GM08714 (cell line): Measurements from ENCODE around the gene RFX4.

Experiments
- H3K4me3 ChIP-seq: fragments of 200-500 bp; sonication (Bioruptor generic); 2 replicates; pipeline ENCODE4 v1.5.1; 2014; ENCODE audit warnings: mild to moderate bottlenecking, low read length, inconsistent platforms
- ZNF274 ChIP-seq: IDR thresholded peaks from 2 replicates; pipeline ENCODE4 v1.6.1; 2012; ENCODE audit warnings: mild to moderate bottlenecking, low read depth, low read length

RFX4 gene

DNA sequence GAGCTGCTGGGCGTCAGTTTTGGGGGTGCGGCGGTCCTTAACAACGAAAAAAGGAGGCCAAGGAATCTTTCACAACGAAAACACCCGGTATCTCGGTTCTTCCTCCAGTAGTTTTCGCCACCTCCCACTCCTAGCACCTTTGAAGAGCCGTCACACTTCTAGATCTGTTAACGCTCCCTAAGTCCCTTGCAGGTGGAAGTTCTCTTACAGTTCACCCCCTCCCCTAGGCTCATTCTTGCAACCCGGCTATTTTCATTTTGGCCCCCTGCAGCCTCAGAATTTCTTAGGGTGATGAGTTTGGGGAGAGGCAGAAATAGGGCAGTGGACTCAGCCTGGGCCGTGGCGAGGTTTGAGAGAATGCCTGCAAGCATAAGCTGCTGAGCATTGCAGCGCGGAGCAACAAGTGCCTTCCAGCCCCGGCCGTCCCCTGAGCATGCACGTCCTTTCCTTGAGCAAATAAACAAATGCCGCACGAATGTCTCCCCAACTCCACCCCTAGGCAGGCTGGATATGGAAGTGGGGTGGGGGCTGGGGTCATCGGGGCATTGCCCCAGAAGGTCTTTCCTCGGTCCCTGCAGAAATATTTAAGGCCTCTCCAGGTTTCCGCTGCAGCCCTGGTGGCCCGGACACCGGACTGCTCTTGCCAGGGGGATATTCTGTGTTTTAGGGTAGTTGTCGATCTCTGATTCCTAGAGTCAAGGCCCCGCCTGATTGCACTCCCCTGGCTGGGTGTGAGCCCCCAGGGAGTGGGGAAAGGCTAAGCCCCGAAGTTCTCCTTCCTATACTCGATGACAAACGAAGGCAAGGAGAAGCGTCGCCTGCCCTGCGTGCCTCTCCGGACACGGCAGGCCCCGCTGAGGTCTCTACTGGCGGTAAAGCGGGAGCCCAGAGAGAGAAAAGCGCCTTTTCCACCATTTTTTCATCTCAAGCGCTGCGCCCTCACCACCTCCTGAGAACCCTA is 1.6 kb downstream of the RFX4 start:
- no peak overlapping the region for H3K4me3 ChIP-seq
- TF ChIP-seq ZNF274, result no peak

DNA sequence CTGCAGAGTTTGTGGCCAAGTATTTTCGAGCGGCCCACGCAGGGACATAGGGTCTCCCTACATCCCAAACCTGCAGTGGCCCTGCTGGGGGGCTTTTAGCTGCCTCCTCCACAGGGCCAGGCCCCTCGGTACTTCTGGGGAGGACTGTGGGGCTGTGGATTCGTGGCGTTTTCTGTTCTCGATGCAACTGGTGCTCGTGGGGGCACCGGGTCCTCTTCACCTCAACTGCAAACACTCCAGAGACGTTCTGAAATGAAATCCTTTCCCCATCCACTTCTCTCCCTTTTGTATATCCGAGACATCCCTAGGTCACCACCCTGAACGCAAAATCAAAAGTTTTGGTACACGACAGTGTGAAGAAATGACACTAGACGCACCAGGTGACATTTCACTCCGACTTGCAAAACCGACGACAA is 2.3 kb downstream of the RFX4 start:
- H3K4me3 ChIP-seq, result no peak overlapping the region
- no peak for TF ChIP-seq ZNF274

DNA sequence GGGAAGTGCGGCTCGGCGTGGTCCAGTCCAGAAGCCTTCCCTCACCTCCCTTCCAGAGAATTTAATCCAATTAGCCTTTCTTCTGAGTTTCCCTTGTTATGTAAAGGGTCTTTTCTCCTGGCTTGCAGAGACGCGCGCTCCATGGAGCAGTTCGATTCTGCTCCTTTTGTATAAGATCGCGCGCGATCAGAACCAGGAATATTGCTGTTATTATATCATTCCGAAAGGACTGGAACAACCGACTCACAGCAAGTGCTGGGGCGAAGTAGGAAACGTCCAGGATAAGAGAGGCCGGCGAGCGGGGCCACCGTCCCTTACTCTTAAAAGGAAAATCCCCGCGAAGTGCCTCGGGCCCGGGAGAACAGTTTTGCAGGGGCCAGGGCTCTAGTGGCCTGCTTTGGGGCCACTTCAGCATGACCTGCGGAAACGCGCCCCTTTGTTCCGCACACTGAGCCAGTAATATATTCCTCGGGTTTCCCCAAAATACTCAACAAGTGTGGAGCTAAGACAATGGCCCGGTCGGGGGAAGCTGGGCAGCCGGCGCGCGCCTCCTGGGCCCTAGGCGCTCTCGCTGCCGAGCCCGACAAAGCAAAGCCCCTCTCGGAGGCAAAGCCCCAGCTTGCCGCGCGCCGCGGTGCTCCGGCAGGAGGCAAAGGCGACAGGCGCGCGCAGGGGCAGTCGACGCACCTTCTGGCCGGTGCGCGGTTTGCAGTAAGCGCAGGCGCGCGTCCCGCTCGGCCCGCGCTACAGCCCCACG is 2.9 kb downstream of the RFX4 start:
- no peak overlapping the region for H3K4me3 ChIP-seq
- TF ChIP-seq ZNF274, result no peak

DNA sequence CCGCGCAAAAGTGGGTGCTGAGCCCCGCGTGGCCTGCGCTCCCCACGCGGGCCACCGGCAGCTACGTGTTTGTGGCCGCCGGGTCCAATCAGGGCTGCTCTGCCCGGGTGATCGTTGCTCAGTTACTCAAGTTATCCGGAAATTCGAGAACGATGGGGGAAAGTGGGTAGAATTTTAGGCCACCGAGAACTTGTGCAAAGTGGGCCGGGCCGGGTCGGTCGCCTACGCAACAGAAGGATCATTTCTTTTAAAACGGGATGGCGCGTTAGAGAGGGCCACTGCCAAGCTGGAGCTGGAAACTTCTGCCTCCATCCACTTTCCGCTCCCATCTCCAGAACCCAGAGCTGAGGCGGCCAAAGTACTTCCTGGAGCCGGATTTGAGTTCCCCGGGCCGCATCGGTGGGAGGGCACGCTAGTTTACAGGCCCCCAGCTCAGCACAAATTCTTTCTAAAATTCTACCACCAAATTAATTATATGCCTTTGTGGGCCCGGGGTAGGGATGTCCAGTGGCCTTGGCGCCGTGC is 3.5 kb downstream of the RFX4 start:
- no peak for TF ChIP-seq ZNF274
- H3K4me3 ChIP-seq, result no peak overlapping the region

DNA sequence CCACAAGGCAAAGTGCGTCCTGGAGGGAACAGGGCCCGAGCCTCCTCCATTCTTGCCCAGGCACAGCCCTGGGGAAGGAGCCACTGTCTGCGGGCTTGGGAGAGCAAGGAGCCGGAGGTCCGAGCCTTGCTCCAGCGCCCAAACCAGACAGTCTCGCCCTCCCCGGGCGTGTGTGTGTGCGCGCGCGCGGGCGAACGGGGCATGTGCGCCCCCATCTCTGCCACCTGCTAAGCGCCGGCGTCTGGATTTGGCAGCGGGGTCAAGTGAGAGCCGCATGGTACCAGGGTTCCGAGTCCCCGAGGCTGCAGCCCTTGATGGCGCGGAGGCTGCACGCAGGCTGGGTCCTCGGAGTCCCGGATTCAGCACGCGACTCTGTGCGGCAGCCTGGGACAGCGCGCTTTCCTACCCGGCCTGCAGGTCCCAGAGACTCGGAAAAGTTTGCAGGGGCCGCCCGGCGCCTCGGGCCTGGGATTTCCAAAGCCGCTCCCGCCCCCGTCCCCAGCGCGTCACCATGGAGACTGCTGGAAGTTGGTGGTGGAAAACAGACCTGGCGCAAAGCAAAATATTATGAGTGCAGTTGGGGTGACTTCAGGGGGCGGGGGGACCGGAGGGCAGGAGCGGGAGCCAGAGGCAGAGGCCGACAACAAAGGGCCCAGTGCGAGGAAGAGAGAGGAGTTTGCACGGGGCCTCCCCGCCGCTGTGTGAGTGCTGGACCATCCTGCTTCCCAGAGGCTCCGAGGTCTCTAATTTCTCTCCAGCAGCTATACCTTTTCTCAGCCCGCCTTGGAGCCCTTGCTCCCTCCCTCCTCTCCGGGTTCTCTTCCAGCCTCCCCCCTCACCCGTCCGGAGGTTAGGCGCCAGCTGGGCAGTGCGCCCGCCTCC is 4.2 kb downstream of the RFX4 start:
- H3K4me3 ChIP-seq, result no peak overlapping the region
- no peak for TF ChIP-seq ZNF274

GRCh38 chr12:106588771-106589170 is 6.0 kb downstream of the RFX4 start:
- no peak for TF ChIP-seq ZNF274
- no peak overlapping the region for H3K4me3 ChIP-seq

- no peak overlapping the region for H3K4me3 ChIP-seq
- no peak for TF ChIP-seq ZNF274
These were observed 7.8 kb downstream of the RFX4 start for GRCh38 chr12:106590601-106591000.

DNA sequence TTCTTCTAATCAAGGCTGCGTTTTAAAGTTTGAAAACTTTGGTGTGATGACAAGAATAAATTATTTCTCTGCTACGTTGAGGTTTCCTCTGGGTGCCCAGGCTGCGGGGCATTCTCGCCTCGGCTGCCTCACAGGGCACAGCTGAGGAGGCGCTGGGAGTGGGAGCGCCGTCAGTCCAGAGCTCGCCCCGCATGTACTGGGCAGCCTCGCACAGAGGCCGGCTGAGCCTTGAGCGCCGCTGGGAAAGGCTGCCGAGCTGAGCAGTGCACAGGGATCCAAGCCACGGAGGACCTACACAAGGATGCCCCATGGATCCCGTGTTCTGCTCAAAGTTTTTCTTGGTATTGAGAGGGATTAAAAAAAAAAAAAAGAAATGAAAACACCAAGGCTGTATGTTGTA is 11.6 kb downstream of the RFX4 start:
- no peak for TF ChIP-seq ZNF274
- H3K4me3 ChIP-seq, result no peak overlapping the region

DNA sequence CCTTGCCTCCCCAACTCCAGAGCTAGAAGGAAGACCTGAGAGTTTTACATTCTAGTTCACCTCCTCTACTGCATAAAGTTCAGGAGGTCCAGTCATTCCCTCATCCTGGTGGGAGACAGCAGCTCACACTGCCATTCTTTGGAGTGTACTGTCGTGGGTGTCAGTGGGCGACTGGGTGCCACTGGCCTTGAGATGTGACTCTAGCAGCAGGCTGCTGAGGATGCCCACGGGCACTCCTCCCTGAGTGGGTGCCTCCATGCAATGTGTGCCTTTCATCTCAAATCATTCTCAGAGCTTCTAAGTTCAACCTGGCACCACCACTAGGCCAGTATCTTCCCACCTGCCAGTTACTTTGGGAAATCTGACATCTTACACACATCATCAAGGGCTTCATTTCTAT is 12.5 kb downstream of the RFX4 start:
- no peak overlapping the region for H3K4me3 ChIP-seq
- TF ChIP-seq ZNF274, result no peak

- TF ChIP-seq ZNF274, result no peak
- H3K4me3 ChIP-seq, result no peak overlapping the region
These were observed 15.2 kb downstream of the RFX4 start for GRCh38 chr12:106598003-106598402.

DNA sequence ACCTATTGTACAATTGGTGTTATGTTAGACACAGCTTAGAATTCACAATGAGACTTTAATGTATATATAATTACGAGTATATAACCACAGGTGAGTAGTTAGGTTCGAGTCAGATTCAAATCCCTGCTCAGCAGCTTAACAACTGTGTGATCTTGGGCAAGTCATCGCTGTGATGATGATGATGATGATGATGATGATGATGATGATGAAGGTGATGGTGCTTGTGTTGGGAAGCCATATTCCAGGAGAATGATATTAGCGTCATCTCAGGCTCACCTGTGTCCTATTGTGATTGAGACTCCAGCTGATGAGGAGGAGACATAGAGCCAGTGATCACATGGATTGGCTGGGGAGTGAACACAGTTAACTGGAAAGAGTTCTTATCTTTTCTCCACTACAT is 16.5 kb downstream of the RFX4 start:
- TF ChIP-seq ZNF274, result no peak

GRCh38 chr12:106600503-106600902 is 17.7 kb downstream of the RFX4 start:
- no peak overlapping the region for H3K4me3 ChIP-seq
- TF ChIP-seq ZNF274, result no peak

More for the DNA sequence above, 16.5 kb downstream of the RFX4 start:
- H3K4me3 ChIP-seq, result no peak overlapping the region

DNA sequence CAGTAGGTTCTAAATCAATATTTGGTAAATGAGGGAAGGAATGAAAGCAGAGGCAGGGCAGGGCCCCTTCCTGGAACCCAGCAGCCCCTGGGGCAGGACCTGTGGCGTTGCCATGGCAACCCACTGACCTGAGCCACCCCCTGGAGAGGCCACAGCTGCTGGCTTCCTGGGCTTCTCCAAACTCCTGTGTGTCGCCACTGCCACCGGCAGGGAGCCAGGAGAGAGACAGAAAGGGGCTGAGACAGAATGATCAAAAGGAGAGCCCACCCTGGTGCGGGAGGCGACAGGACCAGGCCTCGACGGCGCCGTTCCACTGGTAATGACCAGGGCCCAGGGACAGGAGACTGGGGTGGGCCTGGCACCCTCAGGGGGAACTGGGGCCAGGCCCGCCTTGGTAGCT is 18.2 kb downstream of the RFX4 start:
- TF ChIP-seq ZNF274, result no peak
- no peak overlapping the region for H3K4me3 ChIP-seq

- H3K4me3 ChIP-seq, result no peak overlapping the region
- TF ChIP-seq ZNF274, result no peak
These were observed 18.7 kb downstream of the RFX4 start for GRCh38 chr12:106601496-106601895.
